ENCODE measurements around the gene ADARB2. TPM values are rescaled to one million over a fixed set of nuclear protein-coding genes. Genes with fewer than 3 reads are reported as not detected.

Gene ADARB2
- total and polyA plus RNA-seq, 10 of the 15 experiments (the other 5 are each of a cell fraction or from before 2014, with no cell fraction given), result 0.02 to 4.1 (median 0.76) TPM

GRCh38 chr10:1579671-1580070, 157.7 kb downstream of the ADARB2 start (continued):
- TF ChIP-seq SMARCA5 (IDR thresholded peaks at IDR 0.05) (no peak), RB1 (IDR thresholded peaks at IDR 0.05; ENCODE audit: borderline replicate concordance) (no peak), NFYB (IDR thresholded peaks at IDR 0.05; ENCODE audit: insufficient read depth, low read depth, low read length) (no peak), BHLHE40 (IDR thresholded peaks at IDR 0.05; ENCODE audit: borderline replicate concordance in 1 of 2, low read depth in 2 of 2, low read length in 1 of 2) (no peak), WRNIP1 (IDR thresholded peaks at IDR 0.05; ENCODE audit: borderline replicate concordance, low read depth, low read length) (no peak), LARP7 (IDR thresholded peaks at IDR 0.05) (no peak)
- TF ChIP-seq, protein P1, sequence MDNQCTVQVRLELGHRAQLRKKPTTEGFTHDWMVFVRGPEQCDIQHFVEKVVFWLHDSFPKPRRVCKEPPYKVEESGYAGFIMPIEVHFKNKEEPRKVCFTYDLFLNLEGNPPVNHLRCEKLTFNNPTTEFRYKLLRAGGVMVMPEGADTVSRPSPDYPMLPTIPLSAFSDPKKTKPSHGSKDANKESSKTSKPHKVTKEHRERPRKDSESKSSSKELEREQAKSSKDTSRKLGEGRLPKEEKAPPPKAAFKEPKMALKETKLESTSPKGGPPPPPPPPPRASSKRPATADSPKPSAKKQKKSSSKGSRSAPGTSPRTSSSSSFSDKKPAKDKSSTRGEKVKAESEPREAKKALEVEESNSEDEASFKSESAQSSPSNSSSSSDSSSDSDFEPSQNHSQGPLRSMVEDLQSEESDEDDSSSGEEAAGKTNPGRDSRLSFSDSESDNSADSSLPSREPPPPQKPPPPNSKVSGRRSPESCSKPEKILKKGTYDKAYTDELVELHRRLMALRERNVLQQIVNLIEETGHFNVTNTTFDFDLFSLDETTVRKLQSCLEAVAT (IDR thresholded peaks at IDR 0.05), result no peak

- FAIRE-seq (no peak), ATAC-seq (no peak), DNase-seq (ENCODE audit: low read depth, low spot score) (no peak)
- POLR2A ChIA-PET, result no interaction called here
- no peak overlapping the region for H2AFZ ChIP-seq (ENCODE audit: control insufficient read depth, low read depth, low read length)
- WGBS (ENCODE audit: insufficient coverage, insufficient replicate concordance, low lambda C conversion rate, missing lambda C conversion rate), result 47% methylated on average over 7 of the region's 7 CpGs
- no peaks in the 10 kb centered on the region for H3K4me1 ChIP-seq (ENCODE audit: control insufficient read depth, insufficient read depth, low read length)
- RAD21 ChIA-PET (ENCODE audit: unreplicated experiment), result no interaction called here
- H3K4me2 ChIP-seq (ENCODE audit: control insufficient read depth, insufficient read depth), result no peak overlapping the region
- CTCF ChIA-PET, result no interaction called here
- no peaks in the 10 kb centered on the region for H3K27me3 ChIP-seq (replicated peaks in 1 of 2; ENCODE audit: control insufficient read depth in 2 of 2, insufficient read depth in 2 of 2, low read length in 1 of 2)
- intact Hi-C loops (cut with micrococcal nuclease; ENCODE audit: unreplicated experiment) (no loop called here), in situ Hi-C loops (cut with MboI) (no loop called here)
- H3K27ac ChIP-seq (ENCODE audit: control insufficient read depth, insufficient read depth), result no peak overlapping the region
- no peak overlapping the region for H3K9ac ChIP-seq (ENCODE audit: control insufficient read depth, insufficient read depth, low read length)
- SMC1A ChIA-PET (ENCODE audit: uncharacterized antibody, unreplicated experiment), result no interaction called here
- no peaks in the 10 kb centered on the region for H3K79me2 ChIP-seq (ENCODE audit: control insufficient read depth, insufficient read depth, low read length)
- no peak overlapping the region for H3K4me3 ChIP-seq
- no peaks in the 10 kb centered on the region; the same call in 2 of the 3 replicates for H3K9me3 ChIP-seq (replicated peaks; ENCODE audit: control insufficient read depth, insufficient read depth, low read length)
- no peaks in the 10 kb centered on the region for H4K20me1 ChIP-seq (ENCODE audit: control insufficient read depth, insufficient read depth)
- BruUV-seq (replicated peaks), result no TSS peak
- no peaks in the 10 kb centered on the region; a peak in 1 of 4 replicates for H3K36me3 ChIP-seq (ENCODE audit: control insufficient read depth in 2 of 2, insufficient read depth in 2 of 2, low read length in 1 of 2)
- TF ChIP-seq ATF3 (IDR thresholded peaks at IDR 0.05; ENCODE audit: borderline replicate concordance, extremely low read depth, low read depth, low read length) (no peak), HDGF (IDR thresholded peaks at IDR 0.05) (no peak), TARDBP (IDR thresholded peaks at IDR 0.05; ENCODE audit: borderline replicate concordance) (no peak), FOXK2 (IDR thresholded peaks at IDR 0.05) (no peak), JUND (IDR thresholded peaks at IDR 0.05; ENCODE audit: low read depth, low read length) (no peak), STAT1 (conservative IDR thresholded peaks at IDR 0.05) (no peak), CUX1 (IDR thresholded peaks at IDR 0.05; ENCODE audit: insufficient replicate concordance, low read depth, low read length) (no peak), RAD21 (IDR thresholded peaks at IDR 0.05; ENCODE audit: insufficient read depth, low read depth, low read length) (no peak)
These were observed 158.2 kb downstream of the ADARB2 start for GRCh38 chr10:1579141-1579491.

Measured in GM12878 (cell line).